Activated B cell treated with CpG ODN at 0.5 μM for 24 hours (primary cell): ENCODE measurements around the gene KIAA0319L. TPM values are rescaled to one million over a fixed set of nuclear protein-coding genes. Genes with fewer than 3 reads are reported as not detected.

ENCODE experiments used
- ATAC-seq: fragments of 200-7000 bp; cut with Tn5 transposase; one replicate; pipeline ENCODE4 v1.10.0; 2021; ENCODE audit warnings: low read depth, mild to moderate bottlenecking, moderate library complexity
- CTCF ChIA-PET: fragments of 350-600 bp; sonication (Branson Sonifier 250); formaldehyde crosslinking; loops from one replicate; lab custom pipeline; 2021; ENCODE audit warnings: antibody characterized with exemption; lab: Charles Lee
- POLR2A ChIA-PET: fragments of 350-600 bp; sonication (Branson Sonifier 250); formaldehyde crosslinking; loops from one replicate; lab custom pipeline; 2021; ENCODE audit warnings: antibody characterized with exemption; lab: Charles Lee
- DNase-seq: peaks from one replicate; pipeline ENCODE4 v3.0.0; 2022
- H3K27ac Mint-ChIP-seq: one replicate; pipeline ENCODE4 v1.8.0; 2020; ENCODE audit warnings: mixed read lengths
- H3K27me3 Mint-ChIP-seq: one replicate; pipeline ENCODE4 v1.8.0; 2021; ENCODE audit warnings: mixed read lengths
- H3K36me3 Mint-ChIP-seq: one replicate; pipeline ENCODE4 v1.8.0; 2021; ENCODE audit warnings: low read depth, mixed read lengths
- H3K4me1 Mint-ChIP-seq: one replicate; pipeline ENCODE4 v1.8.0; 2021; ENCODE audit warnings: mixed read lengths
- H3K4me3 Mint-ChIP-seq: one replicate; pipeline ENCODE4 v1.8.0; 2020; ENCODE audit warnings: mild to moderate bottlenecking, mixed read lengths
- H3K9me3 Mint-ChIP-seq: one replicate; pipeline ENCODE4 v1.8.0; 2020; ENCODE audit warnings: mixed read lengths
- CTCF ChIP-seq: fragments of 200-600 bp; IDR thresholded peaks from one replicate; pipeline ENCODE4 v1.8.0; 2022; ENCODE audit warnings: antibody characterized with exemption, mild to moderate bottlenecking
- intact Hi-C: fragments of 100-400 bp; cut with micrococcal nuclease; formaldehyde crosslinking; loops from one replicate; pipeline ENCODE4 v1.15.1; 2024
- total RNA-seq: library from RNA; stranded (reverse); gene quantifications from 2 replicates; pipeline ENCODE4 v1.2.3, GENCODE V29; 2022

KIAA0319L gene
- total RNA-seq, 1 donor from 2014 or later = 59.1 TPM

- Mint-ChIP-seq H3K4me3 (peak within 1 kb of the TSS; percentile 41), H3K27me3 (peaks cover 23% of the 10 kb centered on the region), H3K4me1 (peaks cover 25% of the 10 kb centered on the region), H3K9me3 (no peaks in the 10 kb centered on the region), H3K27ac (no peak within 1 kb of the TSS), H3K36me3 (no peaks in the 10 kb centered on the region)
- no peak for TF ChIP-seq CTCF
- ChIA-PET POLR2A (interaction anchor here (0.6 to 0.7 kb wide), 3 partner anchors 142 to 150 kb away, joined by 3 to 5 read pairs (median 3); no protein-coding TSS in a partner anchor), CTCF (interaction anchor here (1.1 to 1.8 kb wide), 2 partner anchors 143 to 153 kb away, joined by 4 to 13 read pairs; no protein-coding TSS in a partner anchor)
- intact Hi-C loops = loop anchor here (1.0 kb wide), 1 partner anchor 16 kb away; the partner anchor contains the start of genes KIAA0319L and NCDN
- ATAC-seq (no peak), DNase-seq (no peak)
These were observed 16.3 kb upstream of the KIAA0319L start, which contains the start of gene TFAP2E for GRCh38 chr1:35573198-35574124. Gene TFAP2E, plus strand, starts transcription at chr1:35573314. Its CDS starts 264 bp downstream, at chr1:35573578.

GRCh38 chr1:35572296-35572695, 15.1 kb upstream of the KIAA0319L start:
- Mint-ChIP-seq H3K36me3 (no peaks in the 10 kb centered on the region), H3K27me3 (peaks cover 23% of the 10 kb centered on the region), H3K27ac (no peak overlapping the region), H3K4me1 (peaks cover 13% of the 10 kb centered on the region), H3K4me3 (no peak overlapping the region), H3K9me3 (no peaks in the 10 kb centered on the region)
- ChIA-PET POLR2A (no interaction called here), CTCF (interaction anchor here (1.8 to 2.7 kb wide), 2 partner anchors 144 to 153 kb away, joined by 13 to 19 read pairs; no protein-coding TSS in a partner anchor)
- ATAC-seq = no peak
- DNase-seq = no peak
- intact Hi-C loops = no loop called here
- TF ChIP-seq CTCF = no peak

- ChIA-PET CTCF (interaction anchor here (1.4 to 2.7 kb wide), 3 partner anchors 120 to 154 kb away, joined by 4 to 19 read pairs (median 9); no protein-coding TSS in a partner anchor), POLR2A (interaction anchor here (0.6 kb wide), 2 partner anchors 41 to 512 kb away, joined by 3 to 4 read pairs; no protein-coding TSS in a partner anchor)
- no peak for ATAC-seq
- DNase-seq = no peak
- Mint-ChIP-seq H3K27me3 (peaks cover 23% of the 10 kb centered on the region), H3K36me3 (peaks cover 4% of the 10 kb centered on the region), H3K4me1 (peaks cover 9% of the 10 kb centered on the region), H3K27ac (no peak overlapping the region), H3K9me3 (no peaks in the 10 kb centered on the region), H3K4me3 (no peak overlapping the region)
- intact Hi-C loops = no loop called here
- no peak for TF ChIP-seq CTCF
These were observed 14.1 kb upstream of the KIAA0319L start for GRCh38 chr1:35571263-35571662.

GRCh38 chr1:35570589-35571137, 13.5 kb upstream of the KIAA0319L start:
- H3K4me3 Mint-ChIP-seq = no peak overlapping the region
- peaks cover 4% of the 10 kb centered on the region for H3K4me1 Mint-ChIP-seq
- ChIA-PET POLR2A (interaction anchor here (0.6 to 1.0 kb wide), 2 partner anchors 199 to 513 kb away, joined by 3 read pairs; partner anchors contain the start of gene CLSPN), CTCF (interaction anchor here (1.4 to 2.7 kb wide), 3 partner anchors 120 to 155 kb away, joined by 4 to 19 read pairs (median 9); no protein-coding TSS in a partner anchor)
- no peak for ATAC-seq
- no peak overlapping the region for H3K27ac Mint-ChIP-seq
- TF ChIP-seq CTCF = no peak
- H3K36me3 Mint-ChIP-seq = peaks cover 4% of the 10 kb centered on the region
- intact Hi-C loops = no loop called here
- peaks cover 23% of the 10 kb centered on the region for H3K27me3 Mint-ChIP-seq
- no peak for DNase-seq
- no peaks in the 10 kb centered on the region for H3K9me3 Mint-ChIP-seq
